ENCODE data around the gene RGS19.

DNA sequence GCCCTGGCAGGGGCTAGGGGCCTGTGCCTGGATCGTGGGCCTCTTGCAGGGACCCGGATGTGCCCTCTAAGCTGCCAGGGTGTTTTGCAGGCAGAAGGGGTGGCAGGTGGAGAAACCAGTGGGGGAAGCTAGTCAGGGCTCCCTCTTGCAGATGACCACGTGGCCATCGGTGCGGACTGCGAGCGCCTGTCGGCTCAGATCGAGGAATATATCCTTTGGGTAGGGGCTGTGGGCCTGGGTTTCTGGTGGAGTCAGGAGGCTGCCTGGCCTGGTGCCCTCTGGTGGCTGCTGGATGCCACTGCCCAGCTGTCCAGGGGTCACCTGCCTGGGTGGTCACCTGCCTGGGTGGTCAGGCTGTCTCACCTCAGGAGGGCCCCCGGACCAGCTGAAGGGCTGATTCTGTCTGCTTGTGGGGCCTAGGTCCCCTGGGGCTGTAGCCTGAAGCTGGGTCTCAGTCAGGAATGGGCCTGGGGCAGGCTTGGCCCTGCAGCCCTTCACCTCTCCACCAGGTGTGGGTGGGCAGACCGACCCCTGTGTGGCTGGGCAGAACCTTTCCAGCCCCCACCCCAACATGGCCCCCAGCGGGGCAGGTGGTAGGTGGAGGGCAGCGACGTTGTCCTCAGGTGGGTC, 9.6 kb downstream of the RGS19 start:
- TF ChIP-seq, protein P1, sequence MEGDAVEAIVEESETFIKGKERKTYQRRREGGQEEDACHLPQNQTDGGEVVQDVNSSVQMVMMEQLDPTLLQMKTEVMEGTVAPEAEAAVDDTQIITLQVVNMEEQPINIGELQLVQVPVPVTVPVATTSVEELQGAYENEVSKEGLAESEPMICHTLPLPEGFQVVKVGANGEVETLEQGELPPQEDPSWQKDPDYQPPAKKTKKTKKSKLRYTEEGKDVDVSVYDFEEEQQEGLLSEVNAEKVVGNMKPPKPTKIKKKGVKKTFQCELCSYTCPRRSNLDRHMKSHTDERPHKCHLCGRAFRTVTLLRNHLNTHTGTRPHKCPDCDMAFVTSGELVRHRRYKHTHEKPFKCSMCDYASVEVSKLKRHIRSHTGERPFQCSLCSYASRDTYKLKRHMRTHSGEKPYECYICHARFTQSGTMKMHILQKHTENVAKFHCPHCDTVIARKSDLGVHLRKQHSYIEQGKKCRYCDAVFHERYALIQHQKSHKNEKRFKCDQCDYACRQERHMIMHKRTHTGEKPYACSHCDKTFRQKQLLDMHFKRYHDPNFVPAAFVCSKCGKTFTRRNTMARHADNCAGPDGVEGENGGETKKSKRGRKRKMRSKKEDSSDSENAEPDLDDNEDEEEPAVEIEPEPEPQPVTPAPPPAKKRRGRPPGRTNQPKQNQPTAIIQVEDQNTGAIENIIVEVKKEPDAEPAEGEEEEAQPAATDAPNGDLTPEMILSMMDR (IDR thresholded peaks at IDR 0.05; ENCODE audit: low read depth, low read length, missing input control): peak; percentile 61
- TF ChIP-seq JUND (IDR thresholded peaks at IDR 0.05) (no peak), YY1 (IDR thresholded peaks at IDR 0.05) (no peak), TAF1 (conservative IDR thresholded peaks at IDR 0.05) (no peak), GABPA (IDR thresholded peaks at IDR 0.05 in 1 of 2, conservative IDR thresholded peaks at IDR 0.05 in 1 of 2) (no peak), RXRA (IDR thresholded peaks at IDR 0.05) (no peak), FOXA1 (IDR thresholded peaks at IDR 0.05) (no peak), EGR1 (IDR thresholded peaks at IDR 0.05; ENCODE audit: low read depth in 2 of 2) (no peak), RAD21 (IDR thresholded peaks at IDR 0.05) (no peak), SP1 (IDR thresholded peaks at IDR 0.05) (no peak)
- TF ChIP-seq, protein P2, sequence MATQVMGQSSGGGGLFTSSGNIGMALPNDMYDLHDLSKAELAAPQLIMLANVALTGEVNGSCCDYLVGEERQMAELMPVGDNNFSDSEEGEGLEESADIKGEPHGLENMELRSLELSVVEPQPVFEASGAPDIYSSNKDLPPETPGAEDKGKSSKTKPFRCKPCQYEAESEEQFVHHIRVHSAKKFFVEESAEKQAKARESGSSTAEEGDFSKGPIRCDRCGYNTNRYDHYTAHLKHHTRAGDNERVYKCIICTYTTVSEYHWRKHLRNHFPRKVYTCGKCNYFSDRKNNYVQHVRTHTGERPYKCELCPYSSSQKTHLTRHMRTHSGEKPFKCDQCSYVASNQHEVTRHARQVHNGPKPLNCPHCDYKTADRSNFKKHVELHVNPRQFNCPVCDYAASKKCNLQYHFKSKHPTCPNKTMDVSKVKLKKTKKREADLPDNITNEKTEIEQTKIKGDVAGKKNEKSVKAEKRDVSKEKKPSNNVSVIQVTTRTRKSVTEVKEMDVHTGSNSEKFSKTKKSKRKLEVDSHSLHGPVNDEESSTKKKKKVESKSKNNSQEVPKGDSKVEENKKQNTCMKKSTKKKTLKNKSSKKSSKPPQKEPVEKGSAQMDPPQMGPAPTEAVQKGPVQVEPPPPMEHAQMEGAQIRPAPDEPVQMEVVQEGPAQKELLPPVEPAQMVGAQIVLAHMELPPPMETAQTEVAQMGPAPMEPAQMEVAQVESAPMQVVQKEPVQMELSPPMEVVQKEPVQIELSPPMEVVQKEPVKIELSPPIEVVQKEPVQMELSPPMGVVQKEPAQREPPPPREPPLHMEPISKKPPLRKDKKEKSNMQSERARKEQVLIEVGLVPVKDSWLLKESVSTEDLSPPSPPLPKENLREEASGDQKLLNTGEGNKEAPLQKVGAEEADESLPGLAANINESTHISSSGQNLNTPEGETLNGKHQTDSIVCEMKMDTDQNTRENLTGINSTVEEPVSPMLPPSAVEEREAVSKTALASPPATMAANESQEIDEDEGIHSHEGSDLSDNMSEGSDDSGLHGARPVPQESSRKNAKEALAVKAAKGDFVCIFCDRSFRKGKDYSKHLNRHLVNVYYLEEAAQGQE (IDR thresholded peaks at IDR 0.05): no peak
- TF ChIP-seq, protein P3, sequence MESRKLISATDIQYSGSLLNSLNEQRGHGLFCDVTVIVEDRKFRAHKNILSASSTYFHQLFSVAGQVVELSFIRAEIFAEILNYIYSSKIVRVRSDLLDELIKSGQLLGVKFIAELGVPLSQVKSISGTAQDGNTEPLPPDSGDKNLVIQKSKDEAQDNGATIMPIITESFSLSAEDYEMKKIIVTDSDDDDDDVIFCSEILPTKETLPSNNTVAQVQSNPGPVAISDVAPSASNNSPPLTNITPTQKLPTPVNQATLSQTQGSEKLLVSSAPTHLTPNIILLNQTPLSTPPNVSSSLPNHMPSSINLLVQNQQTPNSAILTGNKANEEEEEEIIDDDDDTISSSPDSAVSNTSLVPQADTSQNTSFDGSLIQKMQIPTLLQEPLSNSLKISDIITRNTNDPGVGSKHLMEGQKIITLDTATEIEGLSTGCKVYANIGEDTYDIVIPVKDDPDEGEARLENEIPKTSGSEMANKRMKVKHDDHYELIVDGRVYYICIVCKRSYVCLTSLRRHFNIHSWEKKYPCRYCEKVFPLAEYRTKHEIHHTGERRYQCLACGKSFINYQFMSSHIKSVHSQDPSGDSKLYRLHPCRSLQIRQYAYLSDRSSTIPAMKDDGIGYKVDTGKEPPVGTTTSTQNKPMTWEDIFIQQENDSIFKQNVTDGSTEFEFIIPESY (IDR thresholded peaks at IDR 0.05): no peak
- TF ChIP-seq, protein P4, sequence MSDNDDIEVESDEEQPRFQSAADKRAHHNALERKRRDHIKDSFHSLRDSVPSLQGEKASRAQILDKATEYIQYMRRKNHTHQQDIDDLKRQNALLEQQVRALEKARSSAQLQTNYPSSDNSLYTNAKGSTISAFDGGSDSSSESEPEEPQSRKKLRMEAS (IDR thresholded peaks at IDR 0.05): no peak
- TF ChIP-seq, protein P5, sequence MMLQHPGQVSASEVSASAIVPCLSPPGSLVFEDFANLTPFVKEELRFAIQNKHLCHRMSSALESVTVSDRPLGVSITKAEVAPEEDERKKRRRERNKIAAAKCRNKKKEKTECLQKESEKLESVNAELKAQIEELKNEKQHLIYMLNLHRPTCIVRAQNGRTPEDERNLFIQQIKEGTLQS (IDR thresholded peaks at IDR 0.05): no peak

Measured in liver (tissue), 3 donors.